ENCODE data around the gene ATP23. TPM values are rescaled to one million over a fixed set of nuclear protein-coding genes. Genes with fewer than 3 reads are reported as not detected.

Gene ATP23
- total RNA-seq, 1 donor from 2014 or later, result 5.4 TPM

DNA sequence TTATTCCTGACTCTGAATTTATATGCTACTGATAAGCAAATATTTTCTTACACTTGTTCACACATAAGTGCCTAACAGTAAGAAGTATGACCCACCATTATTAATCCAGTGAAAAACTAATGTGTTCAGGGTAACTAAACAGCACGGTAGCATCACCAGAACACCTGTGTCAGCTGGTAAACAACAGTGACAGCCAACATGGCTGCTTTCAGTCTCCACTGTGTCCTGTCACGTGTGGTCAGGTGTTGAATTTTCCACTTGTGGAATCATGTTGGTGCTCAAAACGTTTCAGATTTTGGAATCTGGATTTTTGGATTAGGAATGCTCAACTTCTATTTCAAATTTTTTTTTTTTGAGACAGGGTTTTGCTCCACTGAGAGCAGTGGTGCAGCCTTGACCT, 14.3 kb upstream of the ATP23 start:
- Histone ChIP-seq H3K4me3 (no peak overlapping the region), H3K27ac (no peak overlapping the region), H3K36me3 (no peaks in the 10 kb centered on the region), H3K27me3 (ENCODE audit: low read depth) (no peaks in the 10 kb centered on the region), H3K4me1 (no peaks in the 10 kb centered on the region), H3K9me3 (no peaks in the 10 kb centered on the region)
- no peak for DNase-seq
- intact Hi-C loops (cut with DNase I), result no loop called here
- ATAC-seq, result no peak
- TF ChIP-seq, protein P1, sequence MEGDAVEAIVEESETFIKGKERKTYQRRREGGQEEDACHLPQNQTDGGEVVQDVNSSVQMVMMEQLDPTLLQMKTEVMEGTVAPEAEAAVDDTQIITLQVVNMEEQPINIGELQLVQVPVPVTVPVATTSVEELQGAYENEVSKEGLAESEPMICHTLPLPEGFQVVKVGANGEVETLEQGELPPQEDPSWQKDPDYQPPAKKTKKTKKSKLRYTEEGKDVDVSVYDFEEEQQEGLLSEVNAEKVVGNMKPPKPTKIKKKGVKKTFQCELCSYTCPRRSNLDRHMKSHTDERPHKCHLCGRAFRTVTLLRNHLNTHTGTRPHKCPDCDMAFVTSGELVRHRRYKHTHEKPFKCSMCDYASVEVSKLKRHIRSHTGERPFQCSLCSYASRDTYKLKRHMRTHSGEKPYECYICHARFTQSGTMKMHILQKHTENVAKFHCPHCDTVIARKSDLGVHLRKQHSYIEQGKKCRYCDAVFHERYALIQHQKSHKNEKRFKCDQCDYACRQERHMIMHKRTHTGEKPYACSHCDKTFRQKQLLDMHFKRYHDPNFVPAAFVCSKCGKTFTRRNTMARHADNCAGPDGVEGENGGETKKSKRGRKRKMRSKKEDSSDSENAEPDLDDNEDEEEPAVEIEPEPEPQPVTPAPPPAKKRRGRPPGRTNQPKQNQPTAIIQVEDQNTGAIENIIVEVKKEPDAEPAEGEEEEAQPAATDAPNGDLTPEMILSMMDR (IDR thresholded peaks at IDR 0.05), result no peak

GRCh38 chr12:57929092-57929830, 12.1 kb upstream of the ATP23 start:
- ATAC-seq (no peak), DNase-seq (no peak)
- intact Hi-C loops (cut with DNase I), result no loop called here
- Histone ChIP-seq H3K27ac (no peak overlapping the region), H3K9me3 (no peaks in the 10 kb centered on the region), H3K27me3 (ENCODE audit: low read depth) (no peaks in the 10 kb centered on the region), H3K4me3 (no peak overlapping the region), H3K4me1 (no peaks in the 10 kb centered on the region), H3K36me3 (no peaks in the 10 kb centered on the region)
- TF ChIP-seq, protein P1 (IDR thresholded peaks at IDR 0.05), result no peak

- Histone ChIP-seq H3K36me3 (no peaks in the 10 kb centered on the region), H3K4me1 (peaks cover 8% of the 10 kb centered on the region), H3K27me3 (ENCODE audit: low read depth) (no peaks in the 10 kb centered on the region), H3K27ac (no peak overlapping the region), H3K4me3 (no peak overlapping the region), H3K9me3 (no peaks in the 10 kb centered on the region)
- ATAC-seq, result no peak
- intact Hi-C loops (cut with DNase I), result no loop called here
- no peak for DNase-seq
- TF ChIP-seq, protein P1 (IDR thresholded peaks at IDR 0.05), result no peak
Observed at GRCh38 chr12:57934819-57935218, 6.5 kb upstream of the ATP23 start.

DNA sequence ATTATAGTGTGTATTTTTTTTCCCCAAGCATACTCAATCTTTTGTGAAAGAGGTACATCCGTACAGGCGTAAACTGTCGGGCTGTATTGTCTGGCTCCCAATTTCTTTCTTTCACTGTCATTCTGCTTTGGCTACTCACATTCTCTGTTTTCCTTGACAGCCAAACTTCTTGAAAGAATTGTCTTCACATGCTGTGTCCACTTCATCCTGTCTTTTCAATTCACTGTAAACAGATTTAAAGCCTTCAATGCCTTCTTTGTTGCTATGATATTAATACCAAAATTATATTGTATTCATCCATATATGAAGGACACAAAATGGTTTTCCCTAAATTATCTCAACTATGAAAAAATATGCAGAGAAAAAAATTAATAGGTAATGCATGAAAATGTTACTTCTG, 6.0 kb upstream of the ATP23 start:
- ATAC-seq (no peak), DNase-seq (no peak)
- Histone ChIP-seq H3K4me1 (peaks cover 11% of the 10 kb centered on the region), H3K36me3 (no peaks in the 10 kb centered on the region), H3K4me3 (peak overlapping the region; percentile 70), H3K27ac (peak overlapping the region; percentile 85), H3K27me3 (ENCODE audit: low read depth) (no peaks in the 10 kb centered on the region), H3K9me3 (no peaks in the 10 kb centered on the region)
- intact Hi-C loops (cut with DNase I), result no loop called here
- TF ChIP-seq, protein P1 (IDR thresholded peaks at IDR 0.05), result no peak

GRCh38 chr12:57935839-57936512, 5.4 kb upstream of the ATP23 start:
- DNase-seq, result peak; percentile 94
- Histone ChIP-seq H3K36me3 (no peaks in the 10 kb centered on the region), H3K9me3 (no peaks in the 10 kb centered on the region), H3K27me3 (ENCODE audit: low read depth) (no peaks in the 10 kb centered on the region), H3K4me1 (peaks cover 18% of the 10 kb centered on the region), H3K27ac (peak overlapping the region; percentile 85), H3K4me3 (peak overlapping the region; percentile 70)
- ATAC-seq, result peak; percentile 96 to 98
- intact Hi-C loops (cut with DNase I), result no loop called here
- TF ChIP-seq, protein P1 (IDR thresholded peaks at IDR 0.05), result no peak
